D721Med (cell line): ENCODE measurements around the gene GPT2.

Source experiments
- DNase-seq: peaks from one replicate; pipeline ENCODE4 v3.0.0; 2011; ENCODE audit warnings: low spot score; ENCODE audit not compliant: insufficient read length
- FAIRE-seq: peaks from 2 replicates; lab custom pipeline; 2011; peaks lifted over from hg19 to GRCh38; lab: Jason Lieb, UNC
- CTCF ChIP-seq: IDR thresholded peaks from 2 replicates; pipeline ENCODE4 v1.5.1; 2012; ENCODE audit warnings: mild to moderate bottlenecking, control low read depth; ENCODE audit not compliant: insufficient read depth; ENCODE audit errors: missing control alignments

The GPT2 gene

GRCh38 chr16:46845952-46846351 lies 38.2 kb upstream of the GPT2 start:
- no peak for DNase-seq
- no peak for FAIRE-seq
- TF ChIP-seq CTCF: no peak

GRCh38 chr16:46848768-46849764 lies 35.1 kb upstream of the GPT2 start:
- TF ChIP-seq CTCF: no peak
- DNase-seq (no peak), FAIRE-seq (no peak)

- no peak for FAIRE-seq
- DNase-seq: no peak
- no peak for TF ChIP-seq CTCF
These were observed 33.3 kb upstream of the GPT2 start for GRCh38 chr16:46850619-46851555.

- no peak for TF ChIP-seq CTCF
- DNase-seq (no peak), FAIRE-seq (no peak)
These were observed 32.0 kb upstream of the GPT2 start for GRCh38 chr16:46852130-46852529.

GRCh38 chr16:46853713-46854443 lies 30.3 kb upstream of the GPT2 start:
- peak; percentile 82 for TF ChIP-seq CTCF
- DNase-seq: peak; percentile 22
- no peak for FAIRE-seq

GRCh38 chr16:46854846-46855245 lies 29.3 kb upstream of the GPT2 start:
- DNase-seq (no peak), FAIRE-seq (no peak)
- no peak for TF ChIP-seq CTCF
